Natural killer cell treated with Interleukin-12 subunit alpha and Interleukin-12 subunit beta and Interleukin-15 and Interleukin-18, amount 100 ng/mL, for 72 hours (primary cell): Measurements from ENCODE around the gene UBR7. TPM values are rescaled to one million over a fixed set of nuclear protein-coding genes. Genes with fewer than 3 reads are reported as not detected.
"Not testable (repeated sequence)": the region's sequence is repeated elsewhere in the genome, so short reads cannot be mapped to it uniquely, and the experiment has no call there.

Experiments used
- ATAC-seq, 2 donors: fragments of 150-1000 bp; cut with Tn5 transposase in 1 of 2; sonication (Bioruptor Pico), chemical (Tn5 transposase) in 1 of 2; 2 replicates each; pipeline ENCODE4 v1.10.0; 2021
- DNase-seq: peaks from one replicate; pipeline ENCODE4 v3.0.0; 2022; ENCODE audit warnings: low spot score
- H3K27ac Mint-ChIP-seq, 2 donors: 1 replicate in 1 of 2; 2 replicates in 1 of 2; pipeline ENCODE4 v1.8.0; 2022; ENCODE audit warnings: mixed read lengths in 2 of 2, mild to moderate bottlenecking in 1 of 2, moderate library complexity in 1 of 2
- H3K27me3 Mint-ChIP-seq, 2 donors: 1 replicate in 1 of 2; 2 replicates in 1 of 2; pipeline ENCODE4 v1.8.0; 2022; ENCODE audit warnings: mixed read lengths in 2 of 2
- H3K36me3 Mint-ChIP-seq: one replicate; pipeline ENCODE4 v1.8.0; 2022; ENCODE audit warnings: mixed read lengths
- H3K4me1 Mint-ChIP-seq, 2 donors: 1 replicate in 1 of 2; 2 replicates in 1 of 2; pipeline ENCODE4 v1.8.0; 2022; ENCODE audit warnings: low read depth in 2 of 2, mixed read lengths in 2 of 2, mild to moderate bottlenecking in 1 of 2
- H3K4me3 Mint-ChIP-seq: one replicate; pipeline ENCODE4 v1.8.0; 2022; ENCODE audit warnings: mixed read lengths
- H3K9me3 Mint-ChIP-seq: 2 replicates; pipeline ENCODE4 v1.8.0; 2022; ENCODE audit warnings: mixed read lengths
- total RNA-seq, 2 donors: library from RNA; stranded (reverse); gene quantifications; one replicate each; pipeline ENCODE4 v1.2.3, GENCODE V29; 2022

The UBR7 gene
- total RNA-seq, 2 donors from 2014 or later: 31.7 to 33.1 TPM

DNA sequence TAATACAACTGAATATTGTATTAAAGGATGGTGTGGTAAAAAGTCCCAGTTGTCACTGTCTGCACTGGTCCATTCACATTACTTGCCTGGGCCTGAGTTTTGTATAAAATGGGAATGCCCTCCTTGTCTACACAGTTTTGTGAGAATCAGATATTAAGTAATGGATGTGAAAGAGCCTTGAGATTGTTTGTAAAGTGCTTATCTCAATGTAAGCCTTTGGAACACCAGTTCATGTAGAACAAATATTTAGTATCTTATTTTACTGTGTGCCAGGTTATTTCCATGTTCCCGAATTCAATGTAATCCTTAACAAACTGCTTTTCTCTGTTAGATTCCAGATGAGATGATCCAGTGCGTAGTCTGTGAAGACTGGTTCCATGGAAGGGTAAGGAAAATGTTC lies 7.5 kb downstream of the UBR7 start:
- Mint-ChIP-seq H3K4me1 (no peaks in the 10 kb centered on the region), H3K4me3 (no peak overlapping the region), H3K27me3 (no peaks in the 10 kb centered on the region), H3K36me3 (peaks cover 29% of the 10 kb centered on the region), H3K27ac (no peak overlapping the region), H3K9me3 (no peaks in the 10 kb centered on the region)
- ATAC-seq: no peak
- DNase-seq: no peak

DNA sequence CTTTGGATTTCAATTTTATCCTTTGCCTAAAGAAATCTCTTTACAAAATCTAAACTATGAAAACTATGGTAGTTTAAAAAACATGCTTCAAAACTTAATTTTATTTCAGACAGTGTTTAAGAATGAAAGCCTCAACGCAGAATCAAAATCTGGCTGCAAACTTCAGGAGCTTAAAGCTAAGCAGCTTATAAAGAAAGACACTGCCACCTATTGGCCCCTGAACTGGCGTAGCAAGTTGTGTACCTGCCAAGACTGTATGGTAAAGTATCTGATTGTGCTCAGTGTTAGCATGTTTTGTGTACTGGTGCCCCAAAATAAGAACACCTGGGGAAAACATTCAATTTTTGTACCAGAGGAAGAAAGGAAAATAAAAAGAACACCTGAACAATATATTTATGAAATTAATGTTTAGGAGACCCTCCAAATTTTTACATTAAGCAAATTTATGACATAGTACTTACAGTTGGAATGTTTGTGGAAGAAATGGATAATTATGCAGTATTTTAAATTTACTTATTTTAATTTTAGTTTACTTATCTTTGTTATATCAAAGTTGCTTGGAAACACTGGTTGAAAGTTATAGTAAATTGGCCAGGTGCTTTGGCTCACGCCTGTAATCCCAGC lies 12.2 kb downstream of the UBR7 start:
- H3K36me3 Mint-ChIP-seq: peaks cover 27% of the 10 kb centered on the region
- no peaks in the 10 kb centered on the region for H3K4me1 Mint-ChIP-seq
- H3K27me3 Mint-ChIP-seq: no peaks in the 10 kb centered on the region
- no peaks in the 10 kb centered on the region for H3K9me3 Mint-ChIP-seq
- no peak for DNase-seq
- H3K4me3 Mint-ChIP-seq: no peak overlapping the region
- no peak for ATAC-seq
- H3K27ac Mint-ChIP-seq: no peak overlapping the region

DNA sequence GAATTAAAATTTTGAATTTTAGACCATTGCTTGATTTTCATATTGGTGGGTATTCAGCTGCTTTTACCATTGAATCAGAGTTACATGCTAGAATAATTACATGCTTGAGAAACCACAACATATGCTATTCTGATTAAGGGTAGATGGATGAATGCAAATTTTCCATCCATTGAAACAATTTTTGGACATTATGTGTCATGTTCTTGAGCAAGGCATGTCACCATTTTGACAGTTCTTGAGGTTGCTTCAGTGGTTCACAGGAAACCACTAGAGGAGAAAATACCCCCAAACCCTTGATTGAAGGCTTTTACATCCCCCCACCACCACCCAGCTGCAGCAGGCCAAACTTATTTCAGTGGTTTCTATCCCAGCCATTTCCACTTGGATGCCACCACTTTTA lies 13.5 kb downstream of the UBR7 start:
- Mint-ChIP-seq H3K4me1 (no peaks in the 10 kb centered on the region), H3K27ac (no peak overlapping the region)
- no peak for ATAC-seq

DNA sequence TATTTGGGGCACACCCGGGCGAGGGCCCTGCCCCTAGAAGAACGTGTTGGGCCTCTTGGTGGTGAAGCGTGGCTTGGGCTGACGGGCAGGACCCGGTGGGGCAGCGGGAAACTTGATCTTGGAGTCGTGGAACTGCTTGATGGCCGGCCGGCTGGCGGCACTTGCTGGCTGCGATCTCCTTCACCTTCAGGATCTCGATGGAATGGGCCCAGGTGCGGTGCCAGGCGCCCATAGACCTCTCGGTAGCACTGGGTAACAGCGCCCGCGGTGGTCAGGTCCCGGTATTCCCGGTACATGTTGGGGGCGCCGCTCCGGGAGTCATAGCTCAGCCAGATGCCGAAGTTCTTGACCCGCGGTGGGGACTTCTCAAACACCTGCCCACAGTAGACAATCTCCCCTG lies 16.5 kb downstream of the UBR7 start:
- no peak overlapping the region for H3K27ac Mint-ChIP-seq

More for the DNA sequence above, 13.5 kb downstream of the UBR7 start:
- no peak for DNase-seq
- Mint-ChIP-seq H3K9me3 (no peaks in the 10 kb centered on the region), H3K4me3 (no peak overlapping the region), H3K36me3 (peaks cover 25% of the 10 kb centered on the region), H3K27me3 (no peaks in the 10 kb centered on the region)

DNA sequence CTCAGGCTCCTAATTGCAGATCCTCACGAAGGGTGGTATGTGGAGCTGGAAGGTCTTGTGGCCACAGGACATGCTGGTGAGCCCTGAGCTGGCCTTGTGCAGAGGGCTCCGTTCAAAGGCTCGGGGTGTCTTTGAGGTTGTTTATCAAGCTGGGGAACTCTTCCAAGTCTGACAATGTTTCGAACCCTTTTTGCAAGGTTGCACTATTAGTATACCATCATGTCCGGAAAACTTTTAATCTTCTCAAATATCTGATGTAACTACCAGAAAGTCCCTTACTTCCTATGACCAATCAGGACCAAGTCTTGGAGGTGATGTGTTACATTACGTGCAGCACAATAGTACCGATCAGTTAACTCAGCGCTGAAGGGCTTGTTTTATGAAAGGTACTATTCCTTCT lies 21.5 kb downstream of the UBR7 start:
- Mint-ChIP-seq H3K9me3 (no peaks in the 10 kb centered on the region), H3K4me1 (peaks cover 0 to 9% of the 10 kb centered on the region in 2 donors), H3K27me3 (peaks cover 0 to 18% of the 10 kb centered on the region in 2 donors), H3K36me3 (peaks cover 20% of the 10 kb centered on the region), H3K27ac (no peak overlapping the region), H3K4me3 (no peak overlapping the region)
- DNase-seq (no peak), ATAC-seq (no peak)

More for the DNA sequence above, 16.5 kb downstream of the UBR7 start:
- Mint-ChIP-seq H3K4me1 (no peaks in the 10 kb centered on the region), H3K36me3 (peaks cover 35% of the 10 kb centered on the region), H3K9me3 (no peaks in the 10 kb centered on the region), H3K4me3 (no peak overlapping the region), H3K27me3 (no peaks in the 10 kb centered on the region)
- ATAC-seq (no peak), DNase-seq (no peak)

DNA sequence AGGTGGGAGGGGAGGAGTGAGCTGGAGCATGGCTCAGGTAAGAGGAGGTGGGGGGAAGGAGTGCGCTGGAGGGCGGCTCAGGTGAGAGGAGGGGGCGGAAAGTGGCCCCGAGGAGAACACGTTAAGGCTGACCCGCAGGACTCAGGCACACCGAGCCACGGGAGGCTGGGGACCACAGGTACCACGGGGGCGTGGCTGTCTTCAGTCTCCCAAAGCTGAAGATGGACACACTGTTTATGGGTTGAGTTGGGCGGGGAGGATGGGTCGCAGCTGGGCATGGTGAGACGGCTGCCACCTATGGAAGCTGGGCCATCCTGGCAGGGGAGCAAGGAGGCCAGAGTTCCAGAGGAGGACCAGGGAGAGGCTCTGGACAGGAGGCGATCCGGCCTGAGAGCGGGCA lies 23.5 kb downstream of the UBR7 start:
- Mint-ChIP-seq H3K4me1 (peaks cover 0 to 17% of the 10 kb centered on the region in 2 donors), H3K36me3 (peaks cover 20% of the 10 kb centered on the region), H3K9me3 (no peaks in the 10 kb centered on the region), H3K27ac (no peak overlapping the region), H3K27me3 (peaks cover 0 to 26% of the 10 kb centered on the region in 2 donors), H3K4me3 (no peak overlapping the region)
- no peak for DNase-seq
- ATAC-seq: peak in 1 of 2 donors; percentile 26

DNA sequence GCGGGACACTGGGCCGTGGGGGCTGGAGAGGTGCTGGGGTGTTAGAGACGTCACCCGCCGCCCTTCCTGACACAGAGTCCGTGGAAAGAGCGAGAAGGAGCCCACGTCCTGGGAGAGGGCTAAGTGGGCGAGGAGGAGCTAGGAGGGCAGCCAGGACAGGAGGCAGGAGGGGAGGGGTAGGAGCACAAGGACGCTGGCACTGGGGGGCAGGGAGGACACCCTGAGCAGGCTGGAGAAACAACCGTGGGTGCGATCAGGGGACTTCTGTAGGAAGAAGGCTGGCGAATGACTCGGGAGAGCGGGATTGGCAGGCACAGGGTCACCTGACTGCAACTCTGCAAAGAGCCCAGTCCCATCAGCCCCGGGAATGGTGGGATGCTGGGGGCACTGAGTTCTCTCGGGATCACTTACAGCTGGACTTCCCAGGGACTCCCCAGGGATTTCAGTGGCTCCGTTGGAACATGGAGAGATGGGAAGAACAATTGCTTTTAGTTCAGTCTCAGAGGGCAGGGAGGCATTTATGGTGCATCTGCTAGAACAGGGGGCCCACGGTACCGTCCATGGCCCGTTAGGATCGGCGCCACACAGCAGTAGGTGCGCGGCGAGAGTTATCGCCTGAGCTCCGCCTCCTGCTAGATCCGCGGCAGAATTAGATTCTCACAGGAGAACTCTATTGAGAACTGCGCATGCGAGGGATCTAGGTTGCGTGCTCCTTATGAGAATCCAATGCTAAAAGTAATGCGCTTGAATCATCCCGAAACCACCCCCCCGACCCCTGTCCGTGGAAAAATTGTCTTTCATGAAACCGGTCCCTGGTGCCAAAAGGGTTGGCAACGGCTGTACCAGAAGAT lies 24.3 kb downstream of the UBR7 start:
- no peak overlapping the region for H3K27ac Mint-ChIP-seq
- peaks cover 0 to 26% of the 10 kb centered on the region in 2 donors for H3K27me3 Mint-ChIP-seq
- H3K9me3 Mint-ChIP-seq: no peaks in the 10 kb centered on the region
- no peak overlapping the region for H3K4me3 Mint-ChIP-seq
- H3K36me3 Mint-ChIP-seq: peaks cover 14% of the 10 kb centered on the region
- ATAC-seq (peak in 1 of 2 donors; percentile 40), DNase-seq (no peak)
- H3K4me1 Mint-ChIP-seq: peaks cover 0 to 17% of the 10 kb centered on the region in 2 donors

DNA sequence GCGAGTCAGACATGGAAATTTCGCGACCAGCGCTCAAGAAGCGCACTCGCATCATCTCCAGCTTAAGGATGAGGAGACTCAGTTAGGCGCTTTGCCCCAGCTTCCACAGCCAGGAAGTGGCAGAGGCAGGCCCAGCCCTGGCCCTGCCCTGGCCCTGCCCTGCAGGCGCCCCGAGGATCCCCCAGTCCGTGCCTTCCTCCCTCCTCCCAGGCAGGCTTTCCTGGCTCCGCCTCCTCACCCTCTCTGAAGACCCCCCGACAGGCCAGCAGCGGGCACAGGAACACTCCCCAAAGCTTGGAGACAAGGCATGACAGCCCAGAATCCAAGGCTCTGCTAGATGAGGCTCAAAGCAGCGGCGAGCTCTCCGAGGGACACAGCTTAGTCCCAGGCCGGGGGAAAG lies 25.1 kb downstream of the UBR7 start:
- no peak overlapping the region for H3K4me3 Mint-ChIP-seq
- ATAC-seq (no peak), DNase-seq (no peak)
- peaks cover 0 to 17% of the 10 kb centered on the region in 2 donors for H3K4me1 Mint-ChIP-seq
- H3K9me3 Mint-ChIP-seq: no peaks in the 10 kb centered on the region
- H3K27ac Mint-ChIP-seq: no peak overlapping the region
- peaks cover 0 to 26% of the 10 kb centered on the region in 2 donors for H3K27me3 Mint-ChIP-seq
- peaks cover 9% of the 10 kb centered on the region for H3K36me3 Mint-ChIP-seq

DNA sequence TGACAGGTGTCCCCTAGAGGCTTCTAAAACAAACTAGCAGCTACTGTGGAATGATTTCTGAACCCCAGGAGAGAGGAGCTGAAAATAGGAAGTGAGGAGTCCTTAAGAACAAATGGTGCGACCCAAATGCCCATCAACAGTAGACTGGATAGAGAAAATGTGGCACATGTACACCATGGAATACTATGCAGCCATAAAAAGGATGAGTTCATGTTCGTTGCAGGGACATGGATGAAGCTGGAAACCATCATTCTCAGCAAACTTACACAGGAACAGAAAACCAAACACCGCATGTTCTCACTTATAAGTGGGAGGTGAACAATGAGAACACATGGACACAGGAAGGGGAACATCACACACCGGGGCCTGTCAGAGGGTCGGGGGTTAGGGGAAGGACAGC lies 26.0 kb downstream of the UBR7 start:
- DNase-seq, H3K9me3 Mint-ChIP-seq, H3K27ac Mint-ChIP-seq, ATAC-seq, H3K4me3 Mint-ChIP-seq, H3K36me3 Mint-ChIP-seq: not testable (repeated sequence)
- Mint-ChIP-seq H3K4me1 (peaks cover 0 to 17% of the 10 kb centered on the region in 2 donors), H3K27me3 (peaks cover 0 to 26% of the 10 kb centered on the region in 2 donors)

DNA sequence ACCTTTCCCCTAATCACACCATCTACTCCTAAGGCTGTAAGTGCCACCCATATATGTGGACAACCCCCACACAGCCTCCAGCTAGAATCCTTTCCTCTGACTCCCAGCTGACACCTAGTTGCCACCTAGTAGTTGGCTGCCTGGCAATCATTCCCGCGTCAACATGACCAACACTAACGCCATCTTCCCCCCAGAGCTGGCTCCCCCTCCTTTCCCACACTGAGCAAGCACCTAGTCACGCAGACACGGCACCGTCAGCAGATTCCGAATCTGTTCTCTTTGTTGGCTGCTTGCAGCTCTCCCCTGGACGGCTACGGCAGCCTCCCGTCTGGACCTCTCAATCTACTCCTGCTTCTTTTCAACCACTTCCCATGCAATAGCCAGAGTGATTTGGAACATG lies 27.7 kb downstream of the UBR7 start:
- Mint-ChIP-seq H3K27me3 (peaks cover 0 to 26% of the 10 kb centered on the region in 2 donors), H3K9me3 (no peaks in the 10 kb centered on the region), H3K4me1 (peaks cover 0 to 17% of the 10 kb centered on the region in 2 donors), H3K27ac (no peak overlapping the region), H3K36me3 (no peaks in the 10 kb centered on the region), H3K4me3 (no peak overlapping the region)
- ATAC-seq (peak in 1 of 2 donors; percentile 13), DNase-seq (no peak)

DNA sequence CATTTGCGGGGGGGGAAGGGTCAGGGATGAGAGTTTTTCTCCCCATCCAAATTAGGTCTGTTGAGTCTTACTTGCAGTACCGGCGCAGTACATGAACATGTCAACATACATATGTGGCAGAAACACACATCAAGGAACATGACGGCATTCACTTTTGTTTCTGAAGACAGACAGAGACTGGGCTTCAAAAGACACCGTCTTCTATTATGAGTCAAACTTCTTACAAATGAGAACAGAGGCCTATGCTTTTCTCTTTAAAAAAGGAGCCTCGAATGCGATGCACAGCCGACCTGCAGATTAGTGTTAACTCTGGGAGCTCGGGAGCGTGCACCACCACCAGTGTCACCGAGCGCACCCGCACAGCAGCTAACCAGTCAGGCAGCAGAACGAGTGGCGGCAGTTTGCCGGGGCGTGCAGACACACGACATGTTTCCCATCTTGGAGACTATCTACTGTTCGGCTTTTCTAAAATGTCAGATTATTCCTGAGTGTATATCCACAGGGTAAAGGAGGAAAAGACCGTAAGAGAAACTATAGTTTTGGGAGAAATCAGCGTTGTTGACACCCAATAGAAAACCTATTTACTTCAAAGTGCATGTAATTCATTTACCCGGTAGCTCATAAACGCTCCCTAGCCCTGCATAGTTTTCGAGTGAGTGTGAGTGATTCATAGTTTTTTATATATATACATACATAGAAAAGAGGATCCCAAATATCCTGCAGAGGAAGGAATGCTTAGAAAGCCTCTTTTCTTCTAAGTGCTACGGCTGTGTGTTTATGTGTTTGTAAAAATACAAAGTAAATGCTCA lies 33.0 kb downstream of the UBR7 start:
- Mint-ChIP-seq H3K27ac (no peak overlapping the region), H3K9me3 (no peaks in the 10 kb centered on the region), H3K27me3 (no peaks in the 10 kb centered on the region), H3K4me3 (no peak overlapping the region), H3K36me3 (peaks cover 11% of the 10 kb centered on the region), H3K4me1 (peaks cover 0 to 2% of the 10 kb centered on the region in 2 donors)
- ATAC-seq: no peak
- no peak for DNase-seq

DNA sequence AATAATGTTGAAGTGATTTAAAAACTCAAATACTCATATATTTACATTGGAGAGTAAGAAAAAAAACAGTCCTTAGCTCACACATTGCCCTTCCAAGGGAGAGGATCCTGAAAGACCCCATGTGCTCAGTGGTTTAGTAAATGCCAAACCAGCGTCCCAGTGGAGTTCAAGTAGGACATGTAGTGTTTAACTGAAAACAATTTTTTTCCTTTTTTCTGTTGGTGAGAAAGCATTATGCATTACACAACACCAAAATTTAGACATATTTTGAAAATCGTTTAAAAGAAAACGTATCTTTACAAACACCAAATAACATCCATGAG lies 33.6 kb downstream of the UBR7 start:
- no peaks in the 10 kb centered on the region for H3K9me3 Mint-ChIP-seq
- no peak for DNase-seq
- H3K4me1 Mint-ChIP-seq: no peaks in the 10 kb centered on the region
- H3K27me3 Mint-ChIP-seq: no peaks in the 10 kb centered on the region
- peaks cover 16% of the 10 kb centered on the region for H3K36me3 Mint-ChIP-seq
- no peak overlapping the region for H3K27ac Mint-ChIP-seq
- no peak for ATAC-seq
- no peak overlapping the region for H3K4me3 Mint-ChIP-seq

DNA sequence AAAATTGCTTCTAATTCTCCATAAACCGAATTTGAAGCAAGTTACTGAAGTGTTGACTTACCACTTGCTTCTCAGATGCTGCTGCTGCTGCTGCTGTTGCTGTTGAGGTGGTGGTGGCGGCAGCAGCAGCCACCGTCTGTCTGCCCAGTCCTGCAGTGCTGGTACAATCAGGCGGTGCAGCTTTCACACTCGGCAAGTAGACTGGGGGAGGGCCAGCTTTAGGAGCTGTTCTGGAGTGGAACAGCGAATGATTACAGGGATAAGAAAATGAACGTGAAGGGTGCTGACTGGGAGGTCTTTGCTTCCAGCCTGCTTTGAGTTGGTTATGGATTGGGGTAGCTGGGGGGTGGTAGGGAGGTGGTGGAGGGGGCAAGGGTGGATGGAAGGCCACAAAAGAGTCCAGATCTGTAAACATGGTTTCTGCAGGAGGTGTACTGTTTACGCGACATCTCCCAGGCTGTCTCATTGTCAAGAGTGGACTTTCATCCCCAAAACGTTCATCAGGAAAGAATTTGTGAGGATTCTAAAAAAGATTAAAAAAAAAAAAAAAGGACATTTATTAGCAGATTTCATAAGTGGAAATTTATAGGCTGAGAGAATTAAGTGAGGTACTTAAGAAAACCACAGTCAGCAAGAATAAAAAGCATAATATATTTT lies 38.8 kb downstream of the UBR7 start:
- no peak for DNase-seq
- Mint-ChIP-seq H3K27ac (no peak overlapping the region), H3K27me3 (no peaks in the 10 kb centered on the region)

More for the DNA sequence above, 38.8 kb downstream of the UBR7 start:
- Mint-ChIP-seq H3K4me3 (no peak overlapping the region), H3K36me3 (peaks cover 29% of the 10 kb centered on the region), H3K9me3 (no peaks in the 10 kb centered on the region), H3K4me1 (no peaks in the 10 kb centered on the region)
- no peak for ATAC-seq
